SW480 (cell line): Measurements from ENCODE around the gene SRGN.
"Not testable (repeated sequence)": the region's sequence is repeated elsewhere in the genome, so short reads cannot be mapped to it uniquely, and the experiment has no call there.

Experiments used
- DNase-seq: peaks from one replicate; pipeline ENCODE4 v3.0.0-alpha.2; 2016; ENCODE audit warnings: low spot score

SRGN gene

GRCh38 chr10:69087590-69088470, at the start of gene SRGN:
TSS of gene SRGN (plus strand) at chr10:69088103. CDS start at chr10:69088158, 55 bp downstream.
- DNase-seq, result no peak

- not testable (repeated sequence) for DNase-seq
Measured at GRCh38 chr10:69040904-69041303, 47.0 kb upstream of the SRGN start.

- no peak for DNase-seq
Measured at GRCh38 chr10:69042417-69042816, 45.5 kb upstream of the SRGN start.

GRCh38 chr10:69042838-69043237, 45.1 kb upstream of the SRGN start:
- DNase-seq, result no peak

- DNase-seq, result no peak
Measured at GRCh38 chr10:69043931-69044531, 43.9 kb upstream of the SRGN start.

GRCh38 chr10:69044546-69044945, 43.4 kb upstream of the SRGN start:
- no peak for DNase-seq

GRCh38 chr10:69045441-69046300, 42.2 kb upstream of the SRGN start:
- DNase-seq, result no peak

GRCh38 chr10:69047111-69047832, 40.6 kb upstream of the SRGN start:
- no peak for DNase-seq

GRCh38 chr10:69048103-69048502, 39.8 kb upstream of the SRGN start:
- DNase-seq, result no peak

- DNase-seq, result no peak
Measured at GRCh38 chr10:69049566-69049961, 38.3 kb upstream of the SRGN start.

- no peak for DNase-seq
Measured at GRCh38 chr10:69051303-69051702, 36.6 kb upstream of the SRGN start.

GRCh38 chr10:69051710-69052487, 36.0 kb upstream of the SRGN start:
- DNase-seq, result no peak

GRCh38 chr10:69052736-69053135, 35.2 kb upstream of the SRGN start:
- no peak for DNase-seq

GRCh38 chr10:69055241-69055640, 32.7 kb upstream of the SRGN start:
- DNase-seq, result no peak

GRCh38 chr10:69056129-69056528, 31.8 kb upstream of the SRGN start:
- no peak for DNase-seq

- no peak for DNase-seq
Measured at GRCh38 chr10:69056536-69057260, 31.2 kb upstream of the SRGN start.

- DNase-seq, result no peak
Measured at GRCh38 chr10:69057261-69057950, 30.5 kb upstream of the SRGN start.

GRCh38 chr10:69057951-69058297, 30.0 kb upstream of the SRGN start:
- DNase-seq, result no peak

- DNase-seq, result no peak
Measured at GRCh38 chr10:69060127-69060798, 27.6 kb upstream of the SRGN start.
